Body of pancreas (tissue), 4 donors: ENCODE measurements around the gene DMBT1. TPM values are rescaled to one million over a fixed set of nuclear protein-coding genes. Genes with fewer than 3 reads are reported as not detected.

Experiments
- ATAC-seq: fragments of 150-250 bp; one replicate; pipeline ENCODE4 v1.9.1; 2016
- DNase-seq, 4 donors: peaks; one replicate each; pipeline ENCODE4 v3.0.0-alpha.2; 2019
- H3K27ac ChIP-seq, 4 donors: fragments of 200-600 bp; sonication (generic); 1 replicate in 3 of 4; 2 replicates in 1 of 4; pipeline versions ENCODE4 v1.5.1 to v1.6.1; 2016 to 2019; ENCODE audit warnings: mild to moderate bottlenecking in 1 of 4, mixed read lengths in 1 of 4, moderate library complexity in 1 of 4
- H3K27me3 ChIP-seq, 2 donors: fragments of 200-600 bp; sonication (generic); one replicate each; pipeline ENCODE4 v1.6.0; 2016; ENCODE audit warnings: mild to moderate bottlenecking in 1 of 2
- H3K36me3 ChIP-seq, 2 donors: fragments of 200-600 bp; sonication (generic); replicated peaks in 1 of 2; 2 replicates each; pipeline ENCODE4 v1.5.1; 2016; ENCODE audit warnings: low read depth in 2 of 2; ENCODE audit not compliant: insufficient read depth in 1 of 2
- H3K4me1 ChIP-seq: fragments of 200-600 bp; sonication (generic); one replicate; pipeline ENCODE4 v1.6.0; 2016
- H3K4me3 ChIP-seq, 2 donors: fragments of 200-600 bp; sonication (generic); 1 replicate in 1 of 2; 2 replicates in 1 of 2; pipeline ENCODE4 v1.5.1; 2016 to 2019
- H3K9me3 ChIP-seq, 3 donors: fragments of 200-600 bp; sonication (generic); 1 replicate in 2 of 3; 2 replicates in 1 of 3; pipeline ENCODE4 v1.5.1; 2016
- CTCF ChIP-seq, 7 experiments: fragments of 450-650 bp in 4 of 7; fragments of 200-600 bp in 3 of 7; sonication (generic) in 3 of 7; IDR thresholded peaks; one replicate each; pipeline ENCODE4 v1.5.1; 2016 to 2019; ENCODE audit warnings: antibody characterized with exemption in 7 of 7
- POLR2A ChIP-seq, 3 donors: fragments of 450-650 bp; IDR thresholded peaks; one replicate each; pipeline ENCODE4 v1.6.1; 2016; ENCODE audit warnings: antibody characterized with exemption in 3 of 3, mild to moderate bottlenecking in 2 of 3
- WGBS, 2 donors: methylation state at CpG; one replicate each; pipeline ENCODE4 v1.1.5; 2017; 5-methylcytosine and 5-hydroxymethylcytosine counted together
- intact Hi-C: fragments of 100-400 bp; cut with DNase I; formaldehyde crosslinking; loops from one replicate; pipeline ENCODE4 v1.15.1; 2023
- total RNA-seq, 2 donors: library from RNA; depleted of rRNA; stranded (reverse); fragments of >200 nt; gene quantifications; one replicate each; pipeline ENCODE4 v1.1.0, GENCODE V29; 2016

DMBT1 gene
- total RNA-seq, 2 donors from 2014 or later: 0.26 to 0.33 TPM

GRCh38 chr10:122525788-122526187 is 34.8 kb upstream of the DMBT1 start:
- ATAC-seq: no peak
- peak in 1 of 4 donors; percentile 19 for DNase-seq
- Histone ChIP-seq H3K4me1 (no peaks in the 10 kb centered on the region), H3K27me3 (no peaks in the 10 kb centered on the region), H3K9me3 (no peaks in the 10 kb centered on the region), H3K36me3 (no peaks in the 10 kb centered on the region), H3K4me3 (no peak overlapping the region), H3K27ac (no peak overlapping the region)
- TF ChIP-seq CTCF (IDR thresholded peaks at IDR 0.05) (peak in 6 of 7 experiments; percentile 16 to 49 (median 36)), POLR2A (IDR thresholded peaks at IDR 0.05) (no peak)
- WGBS, 2 donors: 39 to 40% methylated on average over 6 of the region's 6 CpGs
- intact Hi-C loops: no loop called here

- DNase-seq (no peak), ATAC-seq (no peak)
- 84% methylated on average over 5 of the region's 5 CpGs for WGBS, 2 donors
- intact Hi-C loops: no loop called here
- Histone ChIP-seq H3K36me3 (no peaks in the 10 kb centered on the region), H3K4me3 (no peak overlapping the region), H3K27ac (no peak overlapping the region), H3K4me1 (peaks cover 2% of the 10 kb centered on the region), H3K9me3 (no peaks in the 10 kb centered on the region), H3K27me3 (no peaks in the 10 kb centered on the region)
- no peak for TF ChIP-seq CTCF (IDR thresholded peaks at IDR 0.05)
- TF ChIP-seq POLR2A (IDR thresholded peaks at IDR 0.05): no peak
Measured at GRCh38 chr10:122526892-122527291, 33.7 kb upstream of the DMBT1 start.

- ATAC-seq (peak; percentile 42), DNase-seq (no peak)
- H3K27ac ChIP-seq: no peak overlapping the region
- no peaks in the 10 kb centered on the region for H3K36me3 ChIP-seq
- TF ChIP-seq CTCF (IDR thresholded peaks at IDR 0.05): no peak
- no peak for TF ChIP-seq POLR2A (IDR thresholded peaks at IDR 0.05)
- 63 to 65% methylated on average over 11 of the region's 11 CpGs for WGBS, 2 donors
- H3K4me1 ChIP-seq: peaks cover 5% of the 10 kb centered on the region
- no peak overlapping the region for H3K4me3 ChIP-seq
- intact Hi-C loops: no loop called here
- H3K9me3 ChIP-seq: no peaks in the 10 kb centered on the region
- H3K27me3 ChIP-seq: no peaks in the 10 kb centered on the region
Measured at GRCh38 chr10:122530177-122530576, 30.4 kb upstream of the DMBT1 start.

GRCh38 chr10:122531261-122531660 is 29.3 kb upstream of the DMBT1 start:
- Histone ChIP-seq H3K36me3 (no peaks in the 10 kb centered on the region), H3K27me3 (no peaks in the 10 kb centered on the region), H3K9me3 (no peaks in the 10 kb centered on the region), H3K27ac (no peak overlapping the region), H3K4me1 (peaks cover 5% of the 10 kb centered on the region), H3K4me3 (no peak overlapping the region)
- no peak for ATAC-seq
- 90 to 92% methylated on average over 5 of the region's 5 CpGs for WGBS, 2 donors
- TF ChIP-seq POLR2A (IDR thresholded peaks at IDR 0.05) (no peak), CTCF (IDR thresholded peaks at IDR 0.05) (no peak)
- no peak for DNase-seq
- intact Hi-C loops: no loop called here

GRCh38 chr10:122531939-122532338 is 28.6 kb upstream of the DMBT1 start:
- intact Hi-C loops: no loop called here
- H3K36me3 ChIP-seq: no peaks in the 10 kb centered on the region
- no peak overlapping the region for H3K27ac ChIP-seq
- no peaks in the 10 kb centered on the region for H3K9me3 ChIP-seq
- TF ChIP-seq CTCF (IDR thresholded peaks at IDR 0.05): no peak
- TF ChIP-seq POLR2A (IDR thresholded peaks at IDR 0.05): no peak
- 11% methylated on average over 2 to 3 of the region's 3 CpGs for WGBS, 2 donors
- ATAC-seq: no peak
- DNase-seq: peak in 2 of 4 donors; percentile 10 to 31
- peaks cover 5% of the 10 kb centered on the region for H3K4me1 ChIP-seq
- no peak overlapping the region for H3K4me3 ChIP-seq
- no peaks in the 10 kb centered on the region for H3K27me3 ChIP-seq
